C4-2B (cell line): ENCODE results near the gene RNPEP.

Source experiments
- H3K27ac ChIP-seq: fragments of 450-650 bp; 2 replicates; pipeline ENCODE4 v1.5.1; 2017
- CTCF ChIP-seq: fragments of 450-650 bp; conservative IDR thresholded peaks from 2 replicates; pipeline ENCODE4 v1.5.1; 2017; ENCODE audit warnings: mild to moderate bottlenecking
- ZFX ChIP-seq: fragments of 450-650 bp; IDR thresholded peaks from 2 replicates; pipeline ENCODE4 v1.6.1; 2017

Gene RNPEP

GRCh38 chr1:201941420-201942128 lies 40.9 kb upstream of the RNPEP start:
- H3K27ac ChIP-seq = 0 out of 2 replicates have a peak overlapping the region, but pooled peaks have one; percentile 11
- TF ChIP-seq CTCF (no peak), ZFX (no peak)

GRCh38 chr1:201942129-201942495 lies 40.3 kb upstream of the RNPEP start:
- TF ChIP-seq ZFX (no peak), CTCF (no peak)
- H3K27ac ChIP-seq = 0 out of 2 replicates have a peak overlapping the region, but pooled peaks have one; percentile 11

GRCh38 chr1:201944002-201944401 lies 38.4 kb upstream of the RNPEP start:
- no peak for TF ChIP-seq ZFX
- TF ChIP-seq CTCF = no peak
- no peak overlapping the region for H3K27ac ChIP-seq

GRCh38 chr1:201944639-201945038 lies 37.8 kb upstream of the RNPEP start:
- H3K27ac ChIP-seq = no peak overlapping the region
- no peak for TF ChIP-seq CTCF

- TF ChIP-seq CTCF (peak; percentile 48), ZFX (no peak)
- H3K27ac ChIP-seq = no peak overlapping the region
Measured at GRCh38 chr1:201945157-201945556, 37.3 kb upstream of the RNPEP start.

- no peak overlapping the region for H3K27ac ChIP-seq
- TF ChIP-seq CTCF (no peak), ZFX (no peak)
Measured at GRCh38 chr1:201945863-201946223, 36.6 kb upstream of the RNPEP start.

- no peak within 1 kb of the TSS for H3K27ac ChIP-seq
Measured at GRCh38 chr1:201946224-201946908, 36.1 kb upstream of the RNPEP start, which contains the start of gene LMOD1. TSS of gene LMOD1 (minus strand) at chr1:201946548. CDS start at chr1:201946340, 208 bp downstream.

More at GRCh38 chr1:201946224-201946908, 36.1 kb upstream of the RNPEP start, which contains the start of gene LMOD1:
- no peak for TF ChIP-seq CTCF
- TF ChIP-seq ZFX = no peak
